Heart left ventricle (tissue), 16 donors: Measurements from ENCODE around the gene ACP7. TPM values are rescaled to one million over a fixed set of nuclear protein-coding genes. Genes with fewer than 3 reads are reported as not detected.

Experiments
- ATAC-seq, 4 donors: fragments of 200-7000 bp; cut with Tn5 transposase; one replicate each; pipeline ENCODE4 v1.9.1; 2020 to 2022; ENCODE audit warnings: moderate library complexity in 4 of 4, mild to moderate bottlenecking in 3 of 4, moderate number of reproducible peaks in 1 of 4
- DNase-seq, 5 donors: peaks; one replicate each; pipeline ENCODE4 v3.0.0-alpha.2; 2020
- H3K27ac ChIP-seq, 12 donors: fragments of 200-600 bp; sonication (generic) in 4 of 12; one replicate each; pipeline versions ENCODE4 v1.5.0 to v1.8.0; 2016 to 2022; ENCODE audit warnings: mild to moderate bottlenecking in 2 of 12
- H3K27me3 ChIP-seq, 9 donors: fragments of 200-600 bp; sonication (generic) in 2 of 9; one replicate each; pipeline versions ENCODE4 v1.5.1 to v1.8.0; 2016 to 2022; ENCODE audit warnings: mild to moderate bottlenecking in 3 of 9
- H3K36me3 ChIP-seq, 9 donors: fragments of 200-600 bp; sonication (generic) in 2 of 9; one replicate each; pipeline versions ENCODE4 v1.5.0 to v1.8.0; 2018 to 2022; ENCODE audit warnings: mild to moderate bottlenecking in 2 of 9
- H3K4me1 ChIP-seq, 12 donors: fragments of 200-600 bp; sonication (generic) in 4 of 12; one replicate each; pipeline versions ENCODE4 v1.5.0 to v1.8.0; 2016 to 2022; ENCODE audit warnings: mild to moderate bottlenecking in 3 of 12
- H3K4me3 ChIP-seq, 12 donors: fragments of 200-600 bp; sonication (generic) in 4 of 12; one replicate each; pipeline versions ENCODE4 v1.5.0 to v1.8.0; 2017 to 2022; ENCODE audit warnings: mild to moderate bottlenecking in 9 of 12, moderate library complexity in 4 of 12
- H3K9me3 ChIP-seq, 12 donors: fragments of 200-600 bp; sonication (generic) in 4 of 12; one replicate each; pipeline versions ENCODE4 v1.5.0 to v1.8.0; 2016 to 2022; ENCODE audit warnings: mild to moderate bottlenecking in 1 of 12
- POLR2A ChIP-seq, 2 donors: fragments of 450-650 bp; IDR thresholded peaks; one replicate each; pipeline ENCODE4 v1.6.1; 2017; ENCODE audit warnings: antibody characterized with exemption in 2 of 2, mild to moderate bottlenecking in 2 of 2, moderate library complexity in 2 of 2
- WGBS, 4 donors: extraction: QIAGEN DNeasy Blood & Tissue Kit in 2 of 4; methylation state at CpG; one replicate each; pipeline versions ENCODE4 v1.1.5 to v1.1.7; 2013 to 2018; 5-methylcytosine and 5-hydroxymethylcytosine counted together
- intact Hi-C, 10 donors: fragments of 100-400 bp; cut with DNase I; formaldehyde crosslinking; loops; one replicate each; pipeline versions ENCODE4 v1.11.1 to v1.14.2; 2022
- polyA plus RNA-seq, 2 donors: library from polyadenylated mRNA; stranded (reverse); fragments of 200-250 nt; gene quantifications; one replicate each; pipeline ENCODE4 v1.2.3, GENCODE V29; 2013
- total RNA-seq, 9 donors: library from RNA; depleted of rRNA in 2 of 9; stranded (reverse); fragments of >200 nt in 2 of 9; fragmentation: NEBNext Ultra II Directional in 3 of 9; extraction: Animal tissue kit (Norgen Biotek cat#: 25700) in 3 of 9; gene quantifications; one replicate each; pipeline versions ENCODE4 v1.1.0 to v1.2.4, GENCODE V29; 2016 to 2023
- TF ChIP-seq, protein P1 (sequence below), 12 donors: fragments of 200-600 bp; sonication (generic) in 4 of 12; IDR thresholded peaks; one replicate each; pipeline versions ENCODE4 v1.5.0 to v1.8.0; 2018 to 2022; ENCODE audit warnings: antibody characterized with exemption in 12 of 12, mild to moderate bottlenecking in 5 of 12
- donor health status: ischemic (EF 13 %, LVEDD 7.1; RV severe dilation, severe dysfunction).
- donor health status: healthy with polysubstance abuse.
- donor health status: DM: no; HTN: yes; CAD: no.
- donor health status: DM: no; HTN: no; CAD: no.
- donor health status: ischemic (EF 25% LVEDD 6.9; RV normal size, moderate dysfunction).
- donor health status: ischemic (EF 25% LVEDD 5.7; RV mildly dilated, moderate dysfunction).
- donor health status: healthy.
- donor health status: DM: yes; HTN: yes; CAD: no.
- donor health status: ischemic (EF 35%, LVEDD 5.7; RV mildly dilated, moderate dysfunction).
- donor health status: nonischemic (EF 11% LVEDD 7.7; RV severe dilation, severe dysfunction).
- donor health status: DM: yes; HTN: yes; CAD: no.
- donor health status: PGD.
- donor health status: ischemic (EF 29% LVEDD 5.4; RV normal size, mild dysfunction).
- donor health status: nonischemic (EF 23%, LVEDD 6.1; RV moderate dilation, normal function).

Gene ACP7
- total and polyA plus RNA-seq, 11 donors = not detected

DNA sequence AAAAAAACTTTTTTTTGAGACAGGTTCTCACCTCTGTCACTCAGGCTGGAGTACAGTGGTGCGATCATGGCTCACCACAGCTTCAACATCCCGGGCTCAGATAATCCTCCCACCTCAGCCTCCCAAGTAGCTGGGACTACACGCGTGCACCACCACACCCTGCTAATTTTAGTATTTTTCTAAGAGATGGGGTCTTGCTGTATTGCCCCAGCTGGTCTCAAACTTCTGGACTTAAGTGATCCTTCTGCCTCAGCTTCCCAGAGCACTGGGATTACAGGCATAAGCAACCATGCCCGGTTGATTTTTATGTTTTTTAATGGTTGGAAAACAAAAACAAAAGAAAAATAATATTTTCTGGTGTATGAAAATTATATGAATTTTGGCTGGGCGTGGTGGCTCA is 9.2 kb upstream of the ACP7 start:
- no peak for ATAC-seq
- WGBS, 4 donors = 90 to 93% (median 91%) methylated on average over 6 of the region's 6 CpGs
- TF ChIP-seq, protein P1, sequence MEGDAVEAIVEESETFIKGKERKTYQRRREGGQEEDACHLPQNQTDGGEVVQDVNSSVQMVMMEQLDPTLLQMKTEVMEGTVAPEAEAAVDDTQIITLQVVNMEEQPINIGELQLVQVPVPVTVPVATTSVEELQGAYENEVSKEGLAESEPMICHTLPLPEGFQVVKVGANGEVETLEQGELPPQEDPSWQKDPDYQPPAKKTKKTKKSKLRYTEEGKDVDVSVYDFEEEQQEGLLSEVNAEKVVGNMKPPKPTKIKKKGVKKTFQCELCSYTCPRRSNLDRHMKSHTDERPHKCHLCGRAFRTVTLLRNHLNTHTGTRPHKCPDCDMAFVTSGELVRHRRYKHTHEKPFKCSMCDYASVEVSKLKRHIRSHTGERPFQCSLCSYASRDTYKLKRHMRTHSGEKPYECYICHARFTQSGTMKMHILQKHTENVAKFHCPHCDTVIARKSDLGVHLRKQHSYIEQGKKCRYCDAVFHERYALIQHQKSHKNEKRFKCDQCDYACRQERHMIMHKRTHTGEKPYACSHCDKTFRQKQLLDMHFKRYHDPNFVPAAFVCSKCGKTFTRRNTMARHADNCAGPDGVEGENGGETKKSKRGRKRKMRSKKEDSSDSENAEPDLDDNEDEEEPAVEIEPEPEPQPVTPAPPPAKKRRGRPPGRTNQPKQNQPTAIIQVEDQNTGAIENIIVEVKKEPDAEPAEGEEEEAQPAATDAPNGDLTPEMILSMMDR (IDR thresholded peaks at IDR 0.05) = no peak
- no peak for TF ChIP-seq POLR2A (IDR thresholded peaks at IDR 0.05)

DNA sequence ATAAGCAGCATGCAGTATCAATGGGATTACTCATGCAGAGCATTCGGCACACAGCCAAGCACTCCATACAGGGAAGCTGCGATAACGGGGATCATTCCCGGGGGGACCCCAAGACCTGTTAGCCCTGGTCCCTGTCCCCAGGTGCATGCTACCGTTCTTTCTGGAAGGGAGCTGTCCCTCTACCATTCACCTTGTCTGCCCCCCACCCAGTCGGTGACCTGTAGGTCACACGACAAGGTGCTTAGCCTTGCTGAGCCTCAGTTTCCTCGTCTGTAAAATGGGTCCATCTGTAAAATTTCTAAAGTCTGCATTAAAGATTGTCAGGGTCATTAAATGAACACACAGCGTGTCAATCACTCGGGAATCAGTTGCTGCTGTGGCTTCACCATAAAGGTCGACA is 6.8 kb upstream of the ACP7 start:
- no peak for DNase-seq

More for the DNA sequence above, 9.2 kb upstream of the ACP7 start:
- Histone ChIP-seq H3K36me3 (no peaks in the 10 kb centered on the region), H3K27ac (no peak overlapping the region), H3K4me3 (no peak overlapping the region), H3K27me3 (peaks cover 0 to 48% (median 11%) of the 10 kb centered on the region in 9 donors), H3K4me1 (peaks cover 0 to 13% (median 0%) of the 10 kb centered on the region in 12 donors), H3K9me3 (no peaks in the 10 kb centered on the region)
- DNase-seq = no peak
- intact Hi-C loops = no loop called here

DNA sequence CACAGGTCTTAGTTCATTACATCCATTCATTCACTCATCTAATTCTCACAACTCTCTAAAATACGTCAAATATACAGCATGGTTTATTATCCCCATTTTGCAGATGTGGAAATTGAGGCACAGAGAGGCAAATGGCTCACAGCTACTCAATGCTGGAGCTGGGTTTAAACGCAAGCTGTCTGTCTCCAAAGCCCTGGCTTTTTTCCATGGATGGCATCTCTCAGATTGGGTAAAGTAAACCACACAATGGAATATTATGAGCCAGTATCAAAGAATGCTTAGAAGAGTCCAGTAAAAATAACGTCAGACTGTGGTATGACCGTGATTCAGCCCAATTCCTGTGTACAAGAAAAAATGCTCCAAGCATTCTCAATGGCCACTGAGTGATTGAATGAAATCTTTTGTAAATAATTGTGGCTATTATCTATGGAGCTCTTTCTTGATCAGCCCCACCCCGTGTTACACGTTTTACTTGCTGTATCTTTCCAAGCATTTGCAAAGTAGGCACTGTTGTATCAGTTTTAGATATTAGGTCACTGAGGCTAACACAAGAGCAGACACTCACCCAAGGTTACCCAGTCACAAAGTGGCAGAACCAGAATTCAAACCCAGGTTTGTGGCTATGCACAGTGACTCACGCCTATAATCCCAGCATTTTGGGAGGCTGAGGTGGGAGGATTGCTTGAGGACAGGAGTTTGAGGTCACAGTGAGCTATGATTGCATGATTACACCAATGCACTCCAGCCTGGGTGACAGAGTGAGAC is 5.5 kb upstream of the ACP7 start:
- H3K36me3 ChIP-seq = no peaks in the 10 kb centered on the region
- peaks cover 0 to 10% (median 0%) of the 10 kb centered on the region in 12 donors for H3K4me1 ChIP-seq
- TF ChIP-seq, protein P1 (IDR thresholded peaks at IDR 0.05) = no peak
- intact Hi-C loops = no loop called here
- H3K4me3 ChIP-seq = no peak overlapping the region
- 57 to 68% (median 62%) methylated on average over 7 of the region's 7 CpGs for WGBS, 4 donors
- H3K27ac ChIP-seq = no peak overlapping the region
- no peak for DNase-seq
- no peaks in the 10 kb centered on the region for H3K9me3 ChIP-seq
- H3K27me3 ChIP-seq = peaks cover 7 to 84% (median 42%) of the 10 kb centered on the region in 9 donors
- no peak for ATAC-seq

More for the DNA sequence above, 6.8 kb upstream of the ACP7 start:
- Histone ChIP-seq H3K4me1 (peaks cover 0 to 13% (median 0%) of the 10 kb centered on the region in 12 donors), H3K9me3 (no peaks in the 10 kb centered on the region), H3K4me3 (no peak overlapping the region), H3K27ac (no peak overlapping the region), H3K27me3 (peaks cover 4 to 71% (median 30%) of the 10 kb centered on the region in 9 donors), H3K36me3 (no peaks in the 10 kb centered on the region)
- WGBS, 4 donors = 83 to 89% (median 86%) methylated on average over 11 of the region's 11 CpGs
- TF ChIP-seq POLR2A (IDR thresholded peaks at IDR 0.05) = no peak
- TF ChIP-seq, protein P1 (IDR thresholded peaks at IDR 0.05) = no peak
- ATAC-seq = no peak
- intact Hi-C loops = no loop called here

DNA sequence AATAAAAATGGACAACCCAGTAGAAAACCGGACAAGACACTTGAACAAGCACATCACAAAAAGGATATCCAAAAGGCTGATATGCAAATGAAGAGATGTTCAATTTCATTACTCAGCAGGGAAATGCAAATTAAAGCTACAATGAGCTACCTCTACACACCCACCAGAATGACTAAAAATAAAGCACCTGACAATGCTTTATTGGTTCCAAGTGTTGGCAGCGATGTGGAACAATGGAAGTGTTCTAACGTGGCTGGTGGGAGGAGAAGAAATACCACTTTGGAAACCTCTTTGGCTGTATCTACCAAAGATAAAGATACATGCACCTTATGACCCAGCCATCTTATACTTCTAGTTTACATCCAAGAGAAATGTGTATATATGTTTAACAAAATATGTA is 3.7 kb upstream of the ACP7 start:
- no peaks in the 10 kb centered on the region for H3K9me3 ChIP-seq
- no peak overlapping the region for H3K4me3 ChIP-seq
- H3K27me3 ChIP-seq = peaks cover 10 to 94% (median 61%) of the 10 kb centered on the region in 9 donors
- H3K36me3 ChIP-seq = no peaks in the 10 kb centered on the region
- H3K27ac ChIP-seq = no peak overlapping the region
- H3K4me1 ChIP-seq = peaks cover 0 to 15% (median 2%) of the 10 kb centered on the region in 12 donors
- WGBS, 4 donors = 45 to 57% (median 53%) methylated on average over 3 of the region's 3 CpGs
- intact Hi-C loops = no loop called here
- TF ChIP-seq, protein P1 (IDR thresholded peaks at IDR 0.05) = no peak
- no peak for TF ChIP-seq POLR2A (IDR thresholded peaks at IDR 0.05)
- no peak for ATAC-seq
- no peak for DNase-seq
